CD4-positive, alpha-beta T cell treated with Interferon gamma for 1 hour (primary cell): ENCODE results near the gene HSFX2.
A peak's percentile ranks its signal among the peaks of the same experiment; 100 is the strongest.
"Not testable (repeated sequence)": the region's sequence is repeated elsewhere in the genome, so short reads cannot be mapped to it uniquely, and the experiment has no call there.

Source experiments
- DNase-seq: peaks from one replicate; pipeline ENCODE4 v3.0.0-alpha.2; 2020

The HSFX2 gene, protein sequence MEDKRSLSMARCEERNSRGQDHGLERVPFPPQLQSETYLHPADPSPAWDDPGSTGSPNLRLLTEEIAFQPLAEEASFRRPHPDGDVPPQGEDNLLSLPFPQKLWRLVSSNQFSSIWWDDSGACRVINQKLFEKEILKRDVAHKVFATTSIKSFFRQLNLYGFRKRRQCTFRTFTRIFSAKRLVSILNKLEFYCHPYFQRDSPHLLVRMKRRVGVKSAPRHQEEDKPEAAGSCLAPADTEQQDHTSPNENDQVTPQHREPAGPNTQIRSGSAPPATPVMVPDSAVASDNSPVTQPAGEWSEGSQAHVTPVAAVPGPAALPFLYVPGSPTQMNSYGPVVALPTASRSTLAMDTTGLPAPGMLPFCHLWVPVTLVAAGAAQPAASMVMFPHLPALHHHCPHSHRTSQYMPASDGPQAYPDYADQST

DNA sequence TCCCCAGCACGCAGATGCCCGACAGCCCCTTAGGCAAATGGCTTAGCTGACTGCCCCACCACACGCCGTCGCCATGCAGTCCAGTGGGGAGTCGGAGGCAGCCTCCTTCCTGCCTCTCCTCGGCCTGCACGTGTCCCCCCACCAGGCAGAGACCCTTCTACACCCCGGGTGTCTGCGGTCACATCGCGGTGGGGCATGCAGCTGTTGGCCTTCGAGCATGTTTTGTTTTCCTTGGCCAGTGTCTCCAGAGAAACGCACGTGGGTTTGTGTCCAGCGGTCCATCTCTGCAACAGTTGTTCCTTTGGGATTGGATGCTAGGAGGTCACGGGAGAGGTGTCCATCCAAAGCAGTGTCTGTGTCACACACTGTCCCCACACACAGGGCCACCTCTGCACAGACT is at the start of gene HSFX2:
HSFX2 (minus strand) TSS at position 101 of the 400 bp plus-strand sequence. CDS start 614 bp downstream, outside the sequence.
- DNase-seq: not testable (repeated sequence)

DNA sequence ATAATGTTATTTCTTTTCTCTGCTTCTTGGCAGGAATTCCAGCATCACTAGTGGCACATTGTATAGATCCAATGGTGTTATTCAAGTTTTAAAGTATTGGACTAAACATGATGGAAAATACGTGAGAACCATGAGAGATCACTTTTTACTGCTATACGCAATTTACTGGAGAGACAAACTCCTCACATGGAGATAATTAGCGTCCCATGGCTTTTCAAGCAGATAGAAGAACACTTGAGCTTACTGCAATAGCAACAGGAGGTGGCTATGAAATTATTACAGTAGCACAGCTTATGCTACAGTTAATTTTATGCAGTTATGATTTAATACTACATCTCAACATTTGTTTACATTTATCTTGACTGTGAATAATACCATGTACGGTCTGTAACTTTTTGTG is 48.4 kb upstream of the HSFX2 start:
- DNase-seq: no peak

DNA sequence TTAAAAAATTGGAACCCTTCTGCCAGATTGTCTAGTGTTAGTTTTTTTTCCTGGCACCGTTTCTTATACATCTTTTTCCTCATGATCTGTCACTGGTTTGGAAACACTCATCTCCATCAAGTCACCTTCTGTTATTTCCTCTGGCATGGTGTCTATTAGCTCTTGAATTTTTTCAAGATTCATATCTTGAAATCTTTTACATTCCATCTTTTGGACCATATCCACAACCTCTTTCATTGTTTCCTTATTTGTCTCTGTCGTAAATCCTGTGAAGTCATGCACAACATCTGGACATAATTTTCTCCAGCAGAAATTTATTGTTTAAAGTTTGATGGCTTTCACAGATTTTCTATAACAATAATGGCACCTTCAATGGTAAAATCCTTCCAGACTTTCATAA is 46.7 kb upstream of the HSFX2 start:
- DNase-seq: no peak

DNA sequence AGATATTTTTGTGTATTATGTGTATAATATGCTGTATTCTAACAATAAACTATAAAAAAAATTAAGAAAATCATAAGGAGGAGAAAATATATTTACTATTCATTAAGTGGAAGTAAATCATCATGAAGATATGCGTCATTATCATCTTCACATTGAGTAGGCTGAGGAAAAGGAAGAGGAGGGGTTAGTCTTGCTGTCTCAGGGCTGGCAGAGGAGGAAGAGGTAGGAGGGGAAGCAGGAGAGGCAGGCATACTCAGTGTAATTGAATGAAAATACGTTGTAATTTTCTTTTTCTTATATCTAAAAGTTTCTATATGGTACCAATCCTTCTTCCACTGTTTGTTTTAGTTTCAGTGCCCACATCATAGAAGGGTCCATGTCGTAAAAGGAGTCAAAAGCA is 46.3 kb upstream of the HSFX2 start:
- no peak for DNase-seq

DNA sequence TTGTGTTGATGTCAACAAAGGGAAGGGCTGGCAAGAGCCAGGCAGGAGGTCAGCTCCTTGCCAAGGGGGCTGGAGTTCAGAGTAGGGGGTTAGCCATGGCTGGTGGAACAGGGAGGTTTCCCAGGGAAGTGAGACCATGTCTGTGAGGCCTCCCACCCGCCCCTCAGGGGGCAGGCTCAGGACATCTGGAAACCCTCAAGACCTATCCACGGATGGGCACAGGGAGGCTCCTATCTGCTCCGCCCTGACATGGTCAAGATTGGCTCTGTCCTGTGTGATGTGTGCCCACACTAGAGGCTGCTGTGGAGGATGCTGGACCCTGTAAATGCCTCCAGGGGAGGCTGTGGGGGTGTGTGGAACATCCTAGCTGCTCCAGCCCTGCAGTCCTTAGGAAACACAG is 44.5 kb upstream of the HSFX2 start:
- no peak for DNase-seq

DNA sequence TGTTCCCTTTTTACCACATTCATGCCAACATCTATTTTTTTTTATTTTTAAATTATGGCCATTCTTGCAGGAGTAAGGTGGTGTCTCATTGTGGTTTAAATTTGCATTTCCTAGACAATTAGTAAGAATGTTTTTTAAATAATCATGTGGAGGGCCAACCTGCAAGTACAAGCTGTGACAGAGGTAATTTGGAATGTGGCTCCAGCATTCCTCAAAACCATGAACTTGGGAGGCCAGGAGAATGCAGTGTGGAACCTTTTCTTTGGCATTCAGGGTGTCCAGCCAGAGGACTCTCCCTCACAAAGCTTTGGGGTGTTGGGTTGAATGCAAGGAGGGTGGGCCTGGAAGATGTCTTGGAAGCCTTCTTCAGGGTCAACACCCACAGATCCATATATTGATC is 43.7 kb upstream of the HSFX2 start:
- no peak for DNase-seq

DNA sequence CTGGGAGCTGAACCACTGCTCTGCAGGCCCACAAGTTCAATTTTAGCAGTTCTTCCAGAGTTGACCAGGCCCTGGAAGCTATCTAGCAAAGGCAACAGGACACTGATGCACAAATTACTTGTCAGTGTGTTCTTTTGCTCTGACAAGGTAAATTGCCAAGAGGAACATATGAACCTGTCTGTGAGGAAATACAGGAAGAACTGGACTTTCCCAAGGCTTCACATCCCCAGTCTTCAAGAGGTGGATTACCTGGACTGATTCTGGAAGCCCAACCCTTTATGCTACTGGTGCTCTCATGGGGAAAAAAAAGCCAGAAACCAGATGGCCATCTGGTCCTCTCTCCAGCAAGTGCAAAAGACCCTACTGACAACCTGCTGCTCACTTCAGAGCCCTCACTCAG is 38.4 kb upstream of the HSFX2 start:
- DNase-seq: no peak

DNA sequence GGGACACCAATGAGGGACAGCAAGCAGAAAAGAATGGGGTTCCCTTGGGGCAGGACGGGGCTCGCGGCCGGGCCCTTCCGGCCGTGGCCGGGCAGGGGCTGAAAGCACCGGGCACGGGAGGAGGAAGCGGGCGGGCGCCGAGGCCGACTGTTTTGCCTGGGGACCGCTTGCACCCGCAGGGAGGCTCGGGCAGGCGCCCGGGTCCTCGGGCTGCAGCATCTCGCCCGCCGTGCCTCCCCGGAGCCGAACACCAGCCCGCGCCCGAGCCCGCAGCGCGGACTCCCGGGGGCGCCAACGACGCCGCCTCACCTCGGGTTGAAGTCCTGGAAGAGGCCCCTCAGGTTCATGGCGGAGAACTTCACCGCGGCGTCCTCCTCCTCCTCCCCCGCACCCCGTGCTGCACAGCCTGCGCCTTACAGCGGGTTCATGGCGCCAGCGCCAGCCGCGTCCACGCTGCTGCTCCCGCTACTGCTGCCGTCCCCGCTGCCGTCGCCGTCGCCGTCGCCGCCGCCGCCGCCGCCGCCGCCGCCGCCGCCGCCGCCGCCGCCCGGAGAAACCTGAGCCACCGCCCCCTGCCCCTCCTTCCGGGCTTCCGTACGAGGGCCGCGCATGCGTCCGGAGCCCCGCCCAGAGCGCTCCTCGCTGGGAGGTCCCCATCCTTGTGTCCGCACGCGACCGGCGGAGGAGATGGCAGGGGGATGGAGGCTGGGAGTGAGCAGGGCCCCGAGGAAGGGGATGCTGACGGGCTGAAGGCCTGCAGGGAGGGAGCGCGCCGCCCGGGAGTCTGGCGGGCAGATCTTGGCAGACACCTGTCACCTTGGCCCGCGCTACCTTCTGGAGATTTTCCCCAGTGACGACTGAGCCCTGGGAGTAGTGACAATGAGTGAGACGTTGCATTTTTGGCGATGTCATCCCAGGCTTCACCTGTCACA is 36.4 kb upstream of the HSFX2 start, which contains the start of gene TMEM185A:
TMEM185A (minus strand) TSS at position 559 of the 932 bp plus-strand sequence; CDS start at position 347, 212 bp downstream.
- peak; percentile 72 for DNase-seq

DNA sequence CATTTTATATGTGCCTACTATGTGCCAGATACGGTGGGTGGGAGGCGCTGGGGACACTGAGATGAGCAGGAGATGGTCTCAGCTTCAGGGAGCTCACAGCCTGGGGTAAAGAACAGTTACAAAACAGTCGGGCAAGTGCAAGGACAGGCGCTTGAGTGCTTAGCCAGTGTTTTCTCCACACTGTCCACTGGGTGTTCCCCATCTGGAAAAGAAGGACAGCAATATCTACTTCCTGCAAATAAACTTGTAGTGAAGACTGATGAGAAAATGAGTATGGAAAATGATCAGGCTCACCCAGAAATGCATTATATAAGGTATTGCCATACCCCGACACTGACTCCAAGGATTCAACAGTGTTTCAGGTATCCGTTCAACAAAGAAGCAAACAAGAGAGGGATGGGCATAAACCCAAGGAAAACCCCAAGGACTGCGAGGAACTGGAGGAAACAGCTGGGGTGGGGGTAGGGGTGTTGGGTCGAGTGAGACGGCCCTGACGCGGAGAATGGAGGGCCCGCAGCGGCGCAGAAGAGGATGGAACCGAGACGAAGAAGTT is 35.6 kb upstream of the HSFX2 start:
- DNase-seq: no peak

DNA sequence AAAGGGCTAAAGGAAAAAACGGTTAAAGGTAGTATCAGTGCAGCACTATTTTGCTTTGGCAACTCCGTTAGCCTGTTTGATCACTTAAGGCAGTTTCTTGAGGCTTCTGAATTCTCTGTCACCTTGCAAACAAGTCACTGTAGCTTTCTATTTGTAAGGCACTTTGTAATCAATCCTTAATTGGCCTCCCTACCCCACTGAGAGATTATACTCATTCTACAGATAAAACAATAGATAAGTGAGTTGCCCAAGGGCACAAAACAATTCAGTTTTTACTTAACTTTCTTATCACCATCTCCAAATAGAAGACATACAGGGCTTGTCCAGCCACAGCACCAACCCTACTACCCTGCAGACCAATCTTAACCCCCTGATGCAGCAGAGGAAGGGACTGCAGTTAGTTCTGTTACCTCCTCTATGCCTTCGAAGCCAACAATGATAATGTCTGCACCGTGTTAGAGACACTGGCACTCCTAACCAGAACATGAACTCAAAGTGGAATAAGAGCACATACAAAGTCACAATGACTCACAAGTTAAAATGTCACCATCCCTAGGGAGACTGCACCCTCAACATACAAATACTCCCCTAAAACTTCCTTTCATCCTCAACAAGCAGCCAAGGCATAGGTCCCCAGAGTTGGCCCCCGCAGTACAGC is 34.7 kb upstream of the HSFX2 start:
- no peak for DNase-seq

DNA sequence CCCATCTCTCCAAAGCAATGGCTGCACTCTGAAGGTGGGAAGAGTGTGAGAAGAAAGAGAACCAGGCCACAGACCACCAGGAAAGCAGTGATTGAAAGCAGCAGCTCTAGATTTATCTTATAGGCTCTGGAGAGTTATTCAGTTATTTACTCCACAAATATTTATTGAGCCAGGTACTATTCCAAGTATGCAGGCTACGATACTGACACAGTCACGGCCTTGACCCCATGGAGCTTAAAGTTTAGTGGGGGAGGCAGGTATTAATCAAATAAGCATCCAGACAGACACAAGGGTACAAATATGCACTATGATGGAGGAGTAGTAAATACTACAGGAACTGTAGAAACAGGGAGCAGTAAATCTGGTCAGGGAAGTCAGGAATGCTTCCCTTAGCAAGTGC is 33.7 kb upstream of the HSFX2 start:
- DNase-seq: no peak

DNA sequence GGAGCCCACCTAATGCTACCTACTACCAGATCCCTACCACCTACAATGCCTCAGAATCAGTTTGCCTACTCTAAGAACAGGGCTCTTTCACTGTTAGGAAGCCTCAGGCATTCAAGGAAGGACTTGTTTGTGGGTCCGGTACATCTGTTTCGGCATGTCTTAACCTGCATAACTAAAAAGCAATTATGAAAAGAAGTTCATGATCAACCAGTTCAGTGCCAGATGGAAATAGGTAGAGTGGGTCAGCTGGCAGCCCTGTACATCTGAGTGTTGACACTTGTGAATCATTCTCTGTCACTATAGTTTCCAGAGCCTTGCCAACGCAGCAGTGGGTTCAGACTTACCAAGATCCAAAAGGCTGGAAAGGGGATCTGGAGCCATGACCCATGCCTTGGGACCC is 33.2 kb upstream of the HSFX2 start:
- DNase-seq: no peak

DNA sequence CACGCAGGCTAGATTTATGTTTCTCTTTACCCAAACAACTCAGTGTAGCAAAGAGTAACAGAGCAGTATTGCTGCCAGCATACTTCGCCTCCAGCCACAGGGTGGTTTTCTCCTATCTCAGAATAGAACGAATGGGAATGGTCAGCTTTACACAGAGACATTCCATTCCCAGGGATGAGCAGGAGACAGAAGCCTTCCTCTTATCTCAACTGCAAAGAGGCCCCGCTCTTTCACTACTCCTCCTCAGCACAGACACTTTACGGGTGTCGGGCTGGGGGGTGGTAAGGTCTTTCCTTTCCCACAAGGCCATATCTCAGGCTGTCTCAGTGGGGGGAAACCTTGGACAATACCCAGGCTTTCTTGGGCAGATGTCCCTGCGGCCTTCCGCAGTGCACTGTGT is 31.7 kb upstream of the HSFX2 start:
- not testable (repeated sequence) for DNase-seq

DNA sequence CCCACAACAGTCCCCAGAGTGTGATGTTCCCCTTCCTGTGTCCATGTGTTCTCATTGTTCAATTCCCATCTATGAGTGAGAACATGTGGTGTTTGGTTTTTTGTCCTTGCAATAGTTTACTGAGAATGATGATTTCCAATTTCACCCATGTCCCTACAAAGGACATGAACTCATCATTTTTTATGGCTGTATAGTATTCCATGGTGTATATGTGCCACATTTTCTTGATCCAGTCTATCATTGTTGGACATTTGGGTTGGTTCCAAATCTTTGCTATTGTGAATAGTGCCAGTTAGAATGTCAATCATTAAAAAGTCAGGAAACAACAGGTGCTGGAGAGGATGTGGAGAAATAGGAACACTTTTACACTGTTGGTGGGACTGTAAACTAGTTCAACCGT is 24.5 kb upstream of the HSFX2 start:
- not testable (repeated sequence) for DNase-seq

DNA sequence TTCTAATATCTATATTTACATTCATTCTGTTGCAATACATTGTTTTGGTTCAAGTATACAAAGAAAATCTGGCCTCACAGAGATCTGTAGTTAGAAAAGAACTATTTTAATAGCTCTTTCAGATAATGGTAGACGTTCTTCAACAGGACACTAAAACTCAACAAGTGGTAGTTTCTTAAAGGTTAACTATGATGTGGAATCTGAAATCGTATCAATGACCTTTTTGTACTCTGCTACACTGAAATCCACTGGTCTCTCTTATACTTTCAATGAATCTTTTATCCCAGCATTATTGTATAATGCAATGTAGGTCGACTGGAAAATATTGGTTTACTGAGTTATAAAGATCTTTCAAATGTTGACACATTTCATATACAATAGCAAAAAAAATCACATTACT is 23.8 kb upstream of the HSFX2 start:
- no peak for DNase-seq

DNA sequence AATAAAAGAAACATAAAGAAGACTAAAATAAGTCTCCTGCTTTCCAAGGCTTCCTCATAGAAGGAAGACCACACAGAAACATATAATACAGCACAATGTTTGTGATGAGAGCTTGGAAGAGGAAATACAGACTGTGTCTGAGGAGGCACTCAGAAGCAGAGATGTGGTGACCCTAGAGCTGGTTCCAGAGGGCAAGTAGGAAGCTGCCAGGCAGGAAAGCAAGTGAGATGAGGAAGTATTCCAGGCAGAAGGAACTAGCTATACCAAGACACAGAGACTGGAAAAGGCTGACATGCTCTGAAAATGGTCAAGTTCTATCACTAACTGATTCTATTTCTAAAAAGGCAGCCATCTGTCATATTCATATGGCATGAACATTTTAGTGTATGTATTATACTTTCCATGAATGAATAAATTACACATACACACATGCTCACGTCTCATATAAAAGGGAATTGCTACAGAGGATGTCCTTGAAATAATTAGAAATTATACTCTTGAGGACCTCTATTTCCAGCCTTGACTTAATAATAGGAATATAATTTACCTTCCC is 16.6 kb upstream of the HSFX2 start:
- no peak for DNase-seq

DNA sequence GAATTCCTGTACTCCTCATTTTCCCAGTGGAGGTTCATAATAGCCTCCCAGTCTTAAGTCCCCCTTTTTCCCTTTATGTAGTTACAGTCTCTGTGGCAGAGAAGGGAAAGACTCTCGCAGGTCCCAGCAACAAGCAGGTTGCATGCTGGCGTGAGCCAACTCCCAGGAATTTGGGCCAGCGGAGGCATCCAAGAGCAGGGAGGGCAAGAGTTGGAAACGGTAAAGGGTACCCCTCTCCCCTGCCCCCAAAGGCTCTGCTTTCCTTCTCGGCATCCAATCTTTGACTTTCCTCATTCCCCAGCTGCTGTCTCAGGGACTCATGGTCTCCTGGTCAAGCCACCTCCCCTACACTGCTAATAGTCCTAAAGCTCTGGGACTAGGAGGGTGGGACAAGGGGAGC is 15.4 kb upstream of the HSFX2 start:
- DNase-seq: no peak

DNA sequence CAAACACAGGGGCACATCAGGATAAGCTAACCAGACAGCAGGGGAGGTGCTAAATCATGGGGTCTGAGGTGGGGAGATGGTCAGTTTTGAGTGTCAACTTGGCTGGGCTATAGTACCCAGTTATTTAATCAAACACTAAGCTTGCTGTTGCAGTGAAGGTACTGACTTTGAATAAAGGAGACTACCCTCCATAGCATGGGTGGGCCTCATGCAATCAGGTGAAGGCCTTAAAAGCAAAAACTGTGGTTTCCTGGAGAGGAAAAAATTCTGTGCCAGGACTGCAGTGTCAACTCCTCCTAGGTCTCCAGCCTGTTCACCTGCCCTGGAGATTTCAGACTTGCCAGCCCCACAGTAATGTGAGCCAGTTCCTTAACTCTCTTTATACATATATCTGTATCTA is 12.6 kb upstream of the HSFX2 start:
- DNase-seq: no peak

DNA sequence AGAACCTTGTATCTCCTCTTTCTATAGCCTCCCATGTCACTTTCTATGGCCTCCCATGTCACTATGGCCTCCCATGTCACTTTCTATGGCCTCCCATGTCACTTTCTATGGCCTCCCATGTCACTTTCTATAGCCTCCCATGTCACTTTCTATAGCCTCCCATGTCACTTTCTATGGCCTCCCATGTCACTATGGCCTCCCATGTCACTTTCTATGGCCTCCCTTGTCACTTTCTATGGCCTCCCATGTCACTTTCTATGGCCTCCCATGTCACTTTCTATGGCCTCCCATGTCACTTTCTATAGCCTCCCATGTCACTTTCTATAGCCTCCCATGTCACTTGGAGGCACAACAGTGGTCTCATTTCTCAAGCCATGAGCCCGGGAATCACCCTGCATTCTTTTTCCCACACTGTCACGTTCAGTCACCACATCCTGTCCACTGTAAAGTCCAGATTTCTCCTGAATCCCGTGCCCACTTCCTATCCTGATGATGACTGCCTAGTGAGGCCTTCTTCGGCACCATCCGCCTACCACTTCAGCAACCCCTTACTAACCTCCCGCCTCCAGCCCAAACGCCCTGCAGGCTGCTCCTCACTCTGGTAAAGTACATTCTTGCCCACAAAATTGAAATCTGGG is 10.3 kb upstream of the HSFX2 start:
- not testable (repeated sequence) for DNase-seq

DNA sequence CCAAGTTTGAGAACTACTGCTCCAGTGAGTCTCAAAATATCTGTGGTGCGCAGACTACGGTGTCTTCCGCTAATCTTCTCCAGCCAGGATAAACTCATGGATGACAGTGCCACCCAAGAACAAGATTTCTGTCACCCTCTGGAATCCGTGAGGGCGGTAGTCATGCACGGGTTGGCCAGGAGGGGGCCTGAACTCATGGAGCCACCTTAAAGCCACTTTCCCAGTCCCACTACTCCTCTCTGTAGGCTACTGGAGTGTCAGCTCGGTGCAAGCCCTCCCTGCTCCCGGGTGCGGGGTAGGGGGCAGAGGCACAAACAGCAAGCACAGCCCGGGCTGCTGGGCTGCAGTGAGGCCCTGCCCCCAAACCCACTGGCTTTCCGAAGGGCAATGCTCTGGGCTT is 3.5 kb upstream of the HSFX2 start:
- DNase-seq: not testable (repeated sequence)

DNA sequence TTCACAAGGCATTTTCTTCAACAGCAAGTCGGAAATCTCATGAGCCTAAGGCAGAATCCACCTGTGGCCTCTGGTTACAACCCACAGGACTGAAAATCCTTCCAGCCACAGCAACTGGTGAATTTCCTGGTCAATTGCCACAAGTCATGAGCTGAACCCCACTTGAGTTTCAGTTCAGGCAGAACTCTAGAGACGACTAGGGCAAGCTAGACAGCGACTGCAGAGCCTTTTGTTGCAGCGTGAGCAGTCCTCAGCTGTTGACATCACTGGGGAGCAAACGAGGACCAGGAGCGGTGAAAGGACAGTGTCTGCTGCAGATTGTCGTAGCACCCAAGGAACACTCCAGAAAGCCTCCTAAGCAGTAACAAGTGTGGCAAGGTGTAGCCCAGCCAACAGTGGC is 829 bp upstream of the HSFX2 start:
- not testable (repeated sequence) for DNase-seq

DNA sequence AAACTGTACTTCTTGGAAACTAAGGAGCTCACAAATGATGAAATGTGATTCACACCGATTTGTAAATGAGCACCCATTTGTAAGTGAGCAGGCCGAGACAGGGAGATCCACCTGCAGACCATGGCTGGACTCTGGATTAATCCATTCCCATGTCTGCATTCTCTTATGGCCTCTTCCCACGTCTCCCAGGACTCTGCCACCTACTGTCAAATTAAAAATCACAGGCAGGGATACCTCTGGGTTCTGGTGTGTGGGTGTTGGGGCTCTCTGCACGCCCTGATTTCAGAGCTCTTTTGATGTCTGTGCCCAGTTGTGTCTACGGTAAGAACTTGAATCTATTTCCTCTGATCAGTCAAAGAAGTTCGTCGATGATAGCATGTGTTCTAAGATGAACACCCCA is 4.1 kb downstream of the HSFX2 start:
- DNase-seq: not testable (repeated sequence)
